ENCODE measurements around the gene CCDC92. TPM values are rescaled to one million over a fixed set of nuclear protein-coding genes. Genes with fewer than 3 reads are reported as not detected.

Gene CCDC92
- total and polyA plus RNA-seq, 8 donors, result 3.5 to 32.6 (median 20.9) TPM

DNA sequence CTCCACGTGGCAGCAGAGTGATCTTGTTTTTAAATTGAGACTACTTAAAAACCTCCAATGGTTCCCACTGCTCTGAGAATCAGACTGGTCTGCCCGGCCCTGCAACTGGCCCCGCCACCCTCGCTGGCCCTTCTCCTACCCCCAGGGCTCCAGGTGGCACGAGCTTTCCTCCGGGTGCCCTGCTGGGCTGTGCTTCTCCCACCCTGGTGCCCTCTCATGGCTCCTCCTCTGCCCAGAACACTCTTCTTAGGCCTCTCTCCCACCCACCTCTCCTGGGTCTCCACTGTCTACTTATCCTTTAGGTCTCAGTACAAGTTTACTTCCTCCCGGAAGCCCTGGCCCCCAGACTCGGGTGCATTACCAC is 26.5 kb downstream of the CCDC92 start:
- no peaks in the 10 kb centered on the region for H3K27me3 ChIP-seq
- peaks cover 0 to 37% (median 10%) of the 10 kb centered on the region in 4 donors for H3K4me1 ChIP-seq
- no peak overlapping the region for H3K4me3 ChIP-seq
- no peak overlapping the region for H3K27ac ChIP-seq
- DNase-seq, result no peak
- TF ChIP-seq, protein P1, sequence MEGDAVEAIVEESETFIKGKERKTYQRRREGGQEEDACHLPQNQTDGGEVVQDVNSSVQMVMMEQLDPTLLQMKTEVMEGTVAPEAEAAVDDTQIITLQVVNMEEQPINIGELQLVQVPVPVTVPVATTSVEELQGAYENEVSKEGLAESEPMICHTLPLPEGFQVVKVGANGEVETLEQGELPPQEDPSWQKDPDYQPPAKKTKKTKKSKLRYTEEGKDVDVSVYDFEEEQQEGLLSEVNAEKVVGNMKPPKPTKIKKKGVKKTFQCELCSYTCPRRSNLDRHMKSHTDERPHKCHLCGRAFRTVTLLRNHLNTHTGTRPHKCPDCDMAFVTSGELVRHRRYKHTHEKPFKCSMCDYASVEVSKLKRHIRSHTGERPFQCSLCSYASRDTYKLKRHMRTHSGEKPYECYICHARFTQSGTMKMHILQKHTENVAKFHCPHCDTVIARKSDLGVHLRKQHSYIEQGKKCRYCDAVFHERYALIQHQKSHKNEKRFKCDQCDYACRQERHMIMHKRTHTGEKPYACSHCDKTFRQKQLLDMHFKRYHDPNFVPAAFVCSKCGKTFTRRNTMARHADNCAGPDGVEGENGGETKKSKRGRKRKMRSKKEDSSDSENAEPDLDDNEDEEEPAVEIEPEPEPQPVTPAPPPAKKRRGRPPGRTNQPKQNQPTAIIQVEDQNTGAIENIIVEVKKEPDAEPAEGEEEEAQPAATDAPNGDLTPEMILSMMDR (IDR thresholded peaks at IDR 0.05), result no peak
- TF ChIP-seq EP300 (IDR thresholded peaks at IDR 0.05) (no peak), POLR2A (IDR thresholded peaks at IDR 0.05) (no peak), POLR2AphosphoS5 (IDR thresholded peaks at IDR 0.05) (no peak)
- H3K9me3 ChIP-seq, result peaks cover 0 to 5% (median 0%) of the 10 kb centered on the region in 4 donors
- WGBS, 5 donors, result 77 to 88% (median 85%) methylated on average over 8 of the region's 8 CpGs
- peaks cover 23 to 59% (median 46%) of the 10 kb centered on the region in 4 donors for H3K36me3 ChIP-seq
- intact Hi-C loops (cut with DNase I; ENCODE audit: low total_unique reads), result no loop called here

DNA sequence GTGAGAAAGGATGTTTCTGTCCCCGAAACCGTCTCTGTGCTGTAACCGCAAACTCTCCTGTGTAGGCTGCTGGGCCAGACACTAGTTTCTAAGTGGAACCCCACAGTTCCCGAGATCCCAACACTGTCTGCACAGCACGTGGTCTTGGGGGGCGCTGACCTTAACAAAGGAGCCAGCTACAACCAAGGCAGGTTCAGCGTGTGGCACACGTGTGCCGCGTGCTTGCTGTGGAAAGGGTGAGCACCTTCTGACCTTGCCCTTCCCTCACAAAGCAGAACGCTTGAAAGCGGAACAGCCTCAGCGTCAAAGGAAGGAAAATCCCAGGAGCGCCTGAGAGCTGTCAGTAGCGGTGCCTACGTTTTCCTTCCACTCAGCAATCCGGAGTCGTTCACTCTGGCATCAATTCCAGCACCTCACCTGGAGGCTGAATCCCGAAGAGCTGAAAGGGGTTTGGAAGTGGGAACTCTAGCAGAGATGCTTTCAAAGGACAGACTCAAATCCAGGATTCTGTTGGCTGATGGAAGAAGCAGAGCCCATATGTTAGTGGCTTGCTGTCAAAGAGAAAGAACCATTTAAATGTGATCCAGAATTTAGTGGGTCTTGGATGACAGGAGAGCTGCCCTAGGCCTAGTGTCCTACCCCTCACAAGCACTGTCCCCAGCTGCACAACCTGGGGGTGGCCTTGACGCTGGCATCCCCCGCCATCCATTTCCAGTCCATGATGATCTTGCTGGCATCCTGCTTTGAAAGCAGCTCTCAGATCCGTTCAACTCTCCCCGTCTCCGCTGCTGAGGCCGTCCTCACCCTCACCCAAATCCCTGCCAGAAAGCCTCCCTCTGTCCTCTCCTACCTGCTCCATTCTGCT is 27.1 kb downstream of the CCDC92 start:
- no peaks in the 10 kb centered on the region for H3K27me3 ChIP-seq
- peaks cover 0 to 31% (median 9%) of the 10 kb centered on the region in 4 donors for H3K4me1 ChIP-seq
- peaks cover 0 to 5% (median 0%) of the 10 kb centered on the region in 4 donors for H3K9me3 ChIP-seq
- H3K36me3 ChIP-seq, result peaks cover 23 to 65% (median 52%) of the 10 kb centered on the region in 4 donors
- 86 to 91% (median 89%) methylated on average over 25 of the region's 25 CpGs for WGBS, 5 donors
- no peak overlapping the region for H3K4me3 ChIP-seq
- intact Hi-C loops (cut with DNase I; ENCODE audit: low total_unique reads), result no loop called here
- DNase-seq, result no peak
- no peak overlapping the region for H3K27ac ChIP-seq
- TF ChIP-seq, protein P1 (IDR thresholded peaks at IDR 0.05), result no peak
- TF ChIP-seq EP300 (IDR thresholded peaks at IDR 0.05) (no peak), POLR2A (IDR thresholded peaks at IDR 0.05) (no peak), POLR2AphosphoS5 (IDR thresholded peaks at IDR 0.05) (no peak)

DNA sequence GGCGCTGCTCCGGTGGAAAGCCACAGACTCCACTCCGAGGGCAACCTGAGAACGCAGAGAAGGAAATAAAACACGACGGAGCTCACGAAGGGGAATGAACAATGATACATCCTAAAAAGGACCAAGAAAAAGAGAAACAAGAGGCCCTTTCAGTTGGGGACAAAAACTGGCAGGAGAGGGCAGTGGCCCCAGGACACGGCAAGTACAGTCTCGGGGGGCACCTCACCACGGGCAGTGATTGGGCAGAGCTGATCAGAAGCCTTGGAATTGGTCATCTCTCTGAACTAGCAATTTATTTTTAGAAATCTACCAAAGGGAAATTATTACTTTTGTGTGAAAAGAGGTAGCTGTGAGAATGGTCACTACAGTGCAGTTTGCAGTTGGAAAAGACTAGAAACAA is 27.9 kb downstream of the CCDC92 start:
- whole genome bisulfite sequencing, 5 donors, result 86 to 95% (median 91%) methylated on average over 10 of the region's 10 CpGs

DNA sequence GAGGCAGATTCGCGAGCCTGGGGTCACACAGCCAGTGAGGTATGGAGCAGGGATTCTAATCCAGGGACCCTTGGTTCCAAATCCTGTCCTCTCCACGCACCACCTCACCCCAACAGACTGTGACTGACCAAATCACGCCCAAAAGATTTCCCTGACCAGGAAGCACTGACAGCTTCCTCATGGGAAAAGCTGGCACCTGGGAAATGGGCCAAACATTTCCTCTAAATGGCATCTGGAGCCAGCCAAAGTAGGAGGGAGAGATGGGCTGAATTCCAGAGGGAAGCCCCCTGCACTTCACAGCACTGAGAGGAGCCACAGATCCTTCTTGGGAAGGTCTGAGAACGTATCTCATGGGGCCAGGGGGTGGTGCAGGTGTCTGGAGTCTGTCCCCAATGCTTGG is 28.8 kb downstream of the CCDC92 start:
- H3K27ac ChIP-seq, result no peak overlapping the region
- H3K36me3 ChIP-seq, result peaks cover 23 to 72% (median 66%) of the 10 kb centered on the region in 4 donors
- peaks cover 0 to 5% (median 0%) of the 10 kb centered on the region in 4 donors for H3K9me3 ChIP-seq
- peaks cover 0 to 14% (median under 1%) of the 10 kb centered on the region in 4 donors for H3K4me1 ChIP-seq
- H3K27me3 ChIP-seq, result no peaks in the 10 kb centered on the region
- no peak for DNase-seq
- 69 to 75% (median 71%) methylated on average over 5 of the region's 5 CpGs for WGBS, 5 donors
- no peak overlapping the region for H3K4me3 ChIP-seq
- TF ChIP-seq, protein P1 (IDR thresholded peaks at IDR 0.05), result no peak
- TF ChIP-seq POLR2AphosphoS5 (IDR thresholded peaks at IDR 0.05) (no peak), EP300 (IDR thresholded peaks at IDR 0.05) (no peak), POLR2A (IDR thresholded peaks at IDR 0.05) (no peak)
- intact Hi-C loops (cut with DNase I; ENCODE audit: low total_unique reads), result no loop called here

More for the DNA sequence above, 27.9 kb downstream of the CCDC92 start:
- DNase-seq, result no peak
- Histone ChIP-seq H3K4me1 (peaks cover 0 to 23% (median 5%) of the 10 kb centered on the region in 4 donors), H3K36me3 (peaks cover 23 to 73% (median 60%) of the 10 kb centered on the region in 4 donors), H3K9me3 (peaks cover 0 to 5% (median 0%) of the 10 kb centered on the region in 4 donors), H3K4me3 (no peak overlapping the region), H3K27me3 (no peaks in the 10 kb centered on the region), H3K27ac (no peak overlapping the region)
- intact Hi-C loops (cut with DNase I; ENCODE audit: low total_unique reads), result no loop called here
- TF ChIP-seq POLR2A (IDR thresholded peaks at IDR 0.05) (no peak), EP300 (IDR thresholded peaks at IDR 0.05) (no peak), POLR2AphosphoS5 (IDR thresholded peaks at IDR 0.05) (no peak)
- TF ChIP-seq, protein P1 (IDR thresholded peaks at IDR 0.05), result no peak
